OCI-LY7 (cell line): Measurements from ENCODE around the gene PRMT2. TPM values are rescaled to one million over a fixed set of nuclear protein-coding genes. Genes with fewer than 3 reads are reported as not detected.

Experiments
- BruUV-seq: library from RNA; stranded (reverse); fragments of 400-500 nt; replicated peaks from 2 replicates; lab custom pipeline; 2021; lab: Mats Ljungman, UMichigan
- CTCF ChIA-PET: fragments of 300-600 bp; sonication (Branson Sonifier 250); formaldehyde crosslinking; loops from one replicate; lab custom pipeline; 2022; ENCODE audit warnings: antibody characterized with exemption; ENCODE audit not compliant: unreplicated experiment; lab: Charles Lee
- POLR2A ChIA-PET: fragments of 300-600 bp; sonication (Branson Sonifier 250); formaldehyde crosslinking; loops from one replicate; lab custom pipeline; 2022; ENCODE audit warnings: antibody characterized with exemption; lab: Charles Lee
- DNase-seq: peaks from one replicate; pipeline ENCODE4 v3.0.0-alpha.2; 2015; ENCODE audit warnings: low spot score
- H2AFZ ChIP-seq: fragments of 200-600 bp; sonication (generic), shearing (Covaris generic); 2 replicates; pipeline ENCODE4 v1.6.1; 2014; ENCODE audit warnings: mild to moderate bottlenecking, antibody characterized with exemption, low read length, moderate library complexity
- H3K27ac ChIP-seq: fragments of 200-600 bp; sonication (generic); 2 replicates; pipeline ENCODE4 v1.5.1; 2014; ENCODE audit warnings: mixed run types, low read depth, mild to moderate bottlenecking, moderate library complexity, low read length, inconsistent platforms; ENCODE audit not compliant: poor library complexity, severe bottlenecking
- H3K36me3 ChIP-seq: fragments of 200-600 bp; sonication (generic); 2 replicates; pipeline ENCODE4 v1.6.1; 2014; ENCODE audit warnings: mild to moderate bottlenecking, antibody characterized with exemption, low read length, moderate library complexity, mixed read lengths; ENCODE audit not compliant: insufficient read depth
- H3K4me1 ChIP-seq: fragments of 200-600 bp; sonication (generic); 2 replicates; pipeline ENCODE4 v1.5.1; 2014; ENCODE audit warnings: mild to moderate bottlenecking, low read length; ENCODE audit not compliant: insufficient read depth, poor library complexity, severe bottlenecking
- H3K4me2 ChIP-seq: fragments of 200-600 bp; sonication (generic); 2 replicates; pipeline ENCODE4 v1.6.1; 2014; ENCODE audit warnings: mild to moderate bottlenecking, low read length
- H3K4me3 ChIP-seq: fragments of 200-600 bp; sonication (generic); 2 replicates; pipeline ENCODE4 v1.5.1; 2014; ENCODE audit warnings: mild to moderate bottlenecking, low read depth, low read length; ENCODE audit not compliant: poor library complexity, severe bottlenecking
- H3K79me2 ChIP-seq: fragments of 200-600 bp; sonication (generic); 2 replicates; pipeline ENCODE4 v1.6.1; 2016; ENCODE audit warnings: low read depth, mild to moderate bottlenecking, low read length, moderate library complexity, mixed read lengths; ENCODE audit not compliant: insufficient read depth
- H3K9me2 ChIP-seq: fragments of 200-600 bp; sonication (generic); 2 replicates; pipeline ENCODE4 v1.6.1; 2016; ENCODE audit warnings: mild to moderate bottlenecking, low read length, mixed read lengths; ENCODE audit not compliant: insufficient read depth
- H3K9me3 ChIP-seq: fragments of 200-600 bp; sonication (generic); 2 replicates; pipeline ENCODE4 v1.6.1; 2014; ENCODE audit warnings: mild to moderate bottlenecking, mixed run types, low read length, mixed read lengths
- H4K20me1 ChIP-seq: fragments of 200-600 bp; sonication (generic); 2 replicates; pipeline ENCODE4 v1.6.1; 2014; ENCODE audit warnings: mild to moderate bottlenecking, antibody characterized with exemption, low read length, moderate library complexity, mixed read lengths; ENCODE audit not compliant: insufficient read depth
- CTCF ChIP-seq: fragments of 200-600 bp; sonication (generic); conservative IDR thresholded peaks from 2 replicates; pipeline ENCODE4 v1.5.1; 2014; ENCODE audit warnings: mild to moderate bottlenecking, antibody characterized with exemption, low read length, moderate library complexity, mixed read lengths
- EZH2phosphoT487 ChIP-seq: fragments of 200-600 bp; sonication (generic); IDR thresholded peaks from 2 replicates; pipeline ENCODE4 v1.6.1; 2018; ENCODE audit warnings: low read depth, borderline replicate concordance, mild to moderate bottlenecking, mixed run types, antibody characterized with exemption, low read length, moderate library complexity, mixed read lengths
- intact Hi-C: fragments of 100-400 bp; cut with micrococcal nuclease; formaldehyde crosslinking; loops from one replicate; pipeline ENCODE4 v1.10.0; 2022; ENCODE audit not compliant: unreplicated experiment
- total RNA-seq, 2 experiments: library from RNA; depleted of rRNA in 1 of 2; stranded (reverse); fragments of >200 nt in 1 of 2; shearing (Covaris generic) in 1 of 2; gene quantifications; 2 replicates each; pipeline ENCODE4 v1.2.3, GENCODE V29; 2014 to 2022

Gene PRMT2
- total RNA-seq, 2 experiments from 2014 or later, result 30.5 to 32.8 TPM

- H3K4me3 ChIP-seq, result no peak overlapping the region
Observed at GRCh38 chr21:46633566-46633965, 1.9 kb upstream of the PRMT2 start.

GRCh38 chr21:46634427-46634826 lies 1.0 kb upstream of the PRMT2 start:
- Histone ChIP-seq H3K79me2 (no peaks in the 10 kb centered on the region), H3K4me1 (peaks cover 20% of the 10 kb centered on the region), H3K9me2 (no peaks in the 10 kb centered on the region), H3K27ac (peak overlapping the region; percentile 70), H3K36me3 (no peaks in the 10 kb centered on the region), H2AFZ (peak overlapping the region; percentile 90), H3K4me2 (peak overlapping the region; percentile 82), H3K9me3 (no peaks in the 10 kb centered on the region), H4K20me1 (no peaks in the 10 kb centered on the region), H3K4me3 (peak overlapping the region; percentile 79)
- TF ChIP-seq CTCF, result no peak
- no peak for TF ChIP-seq EZH2phosphoT487
- intact Hi-C loops, result no loop called here
- no TSS peak for BruUV-seq
- DNase-seq, result no peak
- POLR2A ChIA-PET, result interaction anchor here (1.0 to 1.8 kb wide), 6 partner anchors 13 to 278 kb away, joined by 3 to 11 read pairs (median 4); no protein-coding TSS in a partner anchor
- CTCF ChIA-PET, result no interaction called here

More at GRCh38 chr21:46633566-46633965, 1.9 kb upstream of the PRMT2 start:
- H3K9me3 ChIP-seq, result no peaks in the 10 kb centered on the region
- no peak overlapping the region for H3K4me2 ChIP-seq
- TF ChIP-seq CTCF (no peak), EZH2phosphoT487 (no peak)
- CTCF ChIA-PET, result no interaction called here
- no TSS peak for BruUV-seq
- DNase-seq, result no peak
- H3K36me3 ChIP-seq, result no peaks in the 10 kb centered on the region
- H3K79me2 ChIP-seq, result no peaks in the 10 kb centered on the region
- no peaks in the 10 kb centered on the region for H3K9me2 ChIP-seq
- H3K4me1 ChIP-seq, result peaks cover 20% of the 10 kb centered on the region
- intact Hi-C loops, result no loop called here
- no peak overlapping the region for H3K27ac ChIP-seq
- POLR2A ChIA-PET, result interaction anchor here (2.1 kb wide), 1 partner anchor 10 kb away, joined by 7 read pairs; no protein-coding TSS in a partner anchor
- H2AFZ ChIP-seq, result no peak overlapping the region; the same call in 1 of the 2 replicates
- H4K20me1 ChIP-seq, result no peaks in the 10 kb centered on the region

- TSS peak; percentile 96 for BruUV-seq
Observed at GRCh38 chr21:46634966-46635323, 529 bp upstream of the PRMT2 start.

More at GRCh38 chr21:46634966-46635323, 529 bp upstream of the PRMT2 start:
- H4K20me1 ChIP-seq, result no peaks in the 10 kb centered on the region
- POLR2A ChIA-PET, result interaction anchor here (0.6 to 1.8 kb wide), 7 partner anchors 13 to 278 kb away, joined by 3 to 11 read pairs (median 5); partner anchors contain the start of gene DIP2A
- peak overlapping the region; percentile 79 for H3K4me3 ChIP-seq
- H3K27ac ChIP-seq, result peak overlapping the region; percentile 70
- peak overlapping the region; percentile 90 for H2AFZ ChIP-seq
- peak; percentile 69 for DNase-seq
- CTCF ChIA-PET, result no interaction called here
- intact Hi-C loops, result no loop called here
- peak; percentile 53; the same call in 1 of the 2 replicates for TF ChIP-seq CTCF
- TF ChIP-seq EZH2phosphoT487, result no peak
- H3K9me3 ChIP-seq, result no peaks in the 10 kb centered on the region
- peaks cover 20% of the 10 kb centered on the region for H3K4me1 ChIP-seq
- no peaks in the 10 kb centered on the region for H3K79me2 ChIP-seq
- H3K4me2 ChIP-seq, result peak overlapping the region; percentile 82
- no peaks in the 10 kb centered on the region for H3K36me3 ChIP-seq
- H3K9me2 ChIP-seq, result no peaks in the 10 kb centered on the region
